CD4-positive, alpha-beta T cell treated with Interleukin-2 at 100 ng/mL for 4 hours (primary cell): ENCODE measurements around the gene COL5A2.

Source experiments
- DNase-seq: peaks from one replicate; pipeline ENCODE4 v3.0.0-alpha.2; 2020; ENCODE audit warnings: low spot score

The COL5A2 gene

DNA sequence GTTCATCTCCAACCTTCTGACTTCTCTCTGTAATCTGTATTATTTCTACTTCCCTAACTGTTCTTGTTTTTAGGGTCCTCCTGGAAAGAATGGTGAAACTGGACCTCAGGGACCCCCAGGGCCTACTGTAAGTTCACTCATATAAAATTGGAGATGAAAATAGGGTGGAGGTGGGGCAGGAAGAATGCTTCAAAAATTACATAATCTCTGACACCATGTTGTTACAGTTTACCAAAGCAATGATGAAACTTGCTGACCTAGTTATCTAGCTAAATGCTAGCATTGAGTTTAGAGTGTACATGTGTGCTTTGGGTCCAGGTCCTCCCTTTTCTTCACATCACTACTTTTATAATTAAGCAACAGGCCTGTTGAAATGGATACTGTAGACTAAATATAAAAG is 182.3 kb downstream of the COL5A2 start:
- DNase-seq: no peak

- no peak for DNase-seq
Measured at GRCh38 chr2:188993247-188993646, 186.3 kb downstream of the COL5A2 start.

DNA sequence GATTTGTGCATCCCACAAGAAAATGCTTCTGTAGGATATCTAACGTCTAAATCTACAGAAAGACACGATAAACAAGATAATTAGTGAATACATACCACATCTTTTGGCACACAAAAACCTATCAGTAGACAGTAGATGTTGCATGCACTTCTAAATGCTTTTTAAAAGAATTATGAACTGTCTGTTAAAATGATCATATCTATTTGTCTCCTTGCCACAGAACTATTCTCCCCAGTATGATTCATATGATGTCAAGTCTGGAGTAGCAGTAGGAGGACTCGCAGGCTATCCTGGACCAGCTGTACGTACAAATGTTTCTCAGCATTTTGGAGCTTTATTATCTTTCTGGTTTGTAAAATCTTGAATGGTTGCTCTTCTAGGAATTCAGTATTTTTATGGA is 192.7 kb downstream of the COL5A2 start:
- no peak for DNase-seq

- no peak for DNase-seq
Measured at GRCh38 chr2:188984680-188985079, 194.9 kb downstream of the COL5A2 start.

GRCh38 chr2:188984065-188984491 is 195.5 kb downstream of the COL5A2 start:
- no peak for DNase-seq

DNA sequence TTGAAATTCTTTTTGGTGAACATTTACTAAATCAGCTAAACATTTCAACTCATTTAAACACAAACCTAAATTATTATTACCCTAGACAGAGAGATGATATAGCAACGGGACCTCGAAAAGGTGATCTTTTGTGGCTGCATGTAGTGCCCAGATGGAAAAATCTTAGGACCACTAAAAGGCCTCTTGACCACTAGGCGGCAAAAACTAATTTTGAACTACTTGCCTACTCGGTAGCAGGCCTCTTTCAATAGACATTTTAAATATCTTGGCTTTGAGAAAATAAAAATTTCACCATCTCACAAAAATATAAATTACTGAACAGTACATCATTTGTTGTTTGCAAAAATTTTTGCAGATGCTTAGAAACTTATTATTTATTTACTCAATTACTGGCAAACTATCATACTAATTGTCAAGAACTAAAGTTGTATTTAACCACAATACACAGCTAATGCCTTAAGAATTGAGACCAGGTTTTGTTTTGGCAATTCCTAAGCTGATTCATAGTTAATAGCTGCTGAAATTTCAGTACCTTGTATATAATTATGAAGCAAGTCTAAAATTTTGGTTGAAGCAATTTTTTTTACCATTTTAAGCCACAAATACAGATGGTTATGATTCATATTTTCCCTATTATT is 196.0 kb downstream of the COL5A2 start:
- no peak for DNase-seq
